Osteocyte (in vitro differentiated cells): Measurements from ENCODE around the gene ZNF771. TPM values are rescaled to one million over a fixed set of nuclear protein-coding genes. Genes with fewer than 3 reads are reported as not detected.
A peak's percentile ranks its signal among the peaks of the same experiment; 100 is the strongest.

Source experiments
- DNase-seq: peaks from one replicate; pipeline ENCODE4 v3.0.0; 2021; ENCODE audit warnings: mixed read lengths; ENCODE audit not compliant: unreplicated experiment; ENCODE audit errors: extremely low spot score
- H3K27ac Mint-ChIP-seq: one replicate; pipeline ENCODE4 v1.8.0; 2021; ENCODE audit warnings: mild to moderate bottlenecking, mixed read lengths; ENCODE audit not compliant: unreplicated experiment
- H3K27me3 Mint-ChIP-seq: one replicate; pipeline ENCODE4 v1.8.0; 2021; ENCODE audit warnings: mixed read lengths; ENCODE audit not compliant: unreplicated experiment
- H3K36me3 Mint-ChIP-seq: one replicate; pipeline ENCODE4 v1.8.0; 2021; ENCODE audit warnings: mixed read lengths; ENCODE audit not compliant: unreplicated experiment
- H3K4me1 Mint-ChIP-seq: one replicate; pipeline ENCODE4 v1.8.0; 2021; ENCODE audit warnings: mixed read lengths; ENCODE audit not compliant: unreplicated experiment
- H3K4me3 Mint-ChIP-seq: one replicate; pipeline ENCODE4 v1.8.0; 2021; ENCODE audit warnings: mild to moderate bottlenecking, moderate library complexity, mixed read lengths; ENCODE audit not compliant: unreplicated experiment
- H3K9me3 Mint-ChIP-seq: one replicate; pipeline ENCODE4 v1.8.0; 2021; ENCODE audit warnings: mixed read lengths; ENCODE audit not compliant: unreplicated experiment
- CTCF ChIP-seq: fragments of 200-600 bp; sonication (generic); IDR thresholded peaks from 2 replicates; pipeline ENCODE4 v1.5.0; 2021; ENCODE audit warnings: antibody characterized with exemption, mild to moderate bottlenecking, moderate library complexity
- total RNA-seq: library from RNA; stranded (reverse); gene quantifications from 2 replicates; pipeline ENCODE4 v1.2.1, GENCODE V29; 2021

ZNF771 gene
- total RNA-seq, 1 donor from 2014 or later, result 12.6 TPM

GRCh38 chr16:30416624-30417528 is 9.5 kb downstream of the ZNF771 start:
- peaks cover 5% of the 10 kb centered on the region for H3K4me1 Mint-ChIP-seq

GRCh38 chr16:30417529-30418349 is 10.3 kb downstream of the ZNF771 start:
- DNase-seq, result peak; percentile 91
- Mint-ChIP-seq H3K4me1 (peaks cover 5% of the 10 kb centered on the region), H3K27ac (no peak overlapping the region), H3K36me3 (peaks cover 18% of the 10 kb centered on the region), H3K9me3 (no peaks in the 10 kb centered on the region), H3K27me3 (no peaks in the 10 kb centered on the region), H3K4me3 (peak overlapping the region; percentile 60)
- peak; percentile 31 for TF ChIP-seq CTCF

More at GRCh38 chr16:30416624-30417528, 9.5 kb downstream of the ZNF771 start:
- H3K9me3 Mint-ChIP-seq, result no peaks in the 10 kb centered on the region
- no peaks in the 10 kb centered on the region for H3K27me3 Mint-ChIP-seq
- peaks cover 22% of the 10 kb centered on the region for H3K36me3 Mint-ChIP-seq
- H3K4me3 Mint-ChIP-seq, result peak overlapping the region; percentile 44
- DNase-seq, result no peak
- no peak overlapping the region for H3K27ac Mint-ChIP-seq
- no peak for TF ChIP-seq CTCF

GRCh38 chr16:30418350-30419181 is 11.2 kb downstream of the ZNF771 start:
- peak; percentile 2 for TF ChIP-seq CTCF
- no peak for DNase-seq
- Mint-ChIP-seq H3K27me3 (no peaks in the 10 kb centered on the region), H3K36me3 (peaks cover 16% of the 10 kb centered on the region), H3K4me3 (peak overlapping the region; percentile 54), H3K9me3 (no peaks in the 10 kb centered on the region), H3K4me1 (peaks cover 5% of the 10 kb centered on the region), H3K27ac (peak overlapping the region; percentile 7)

- DNase-seq, result no peak
- H3K36me3 Mint-ChIP-seq, result peaks cover 19% of the 10 kb centered on the region
- H3K4me3 Mint-ChIP-seq, result no peak overlapping the region
- no peaks in the 10 kb centered on the region for H3K27me3 Mint-ChIP-seq
- peaks cover 5% of the 10 kb centered on the region for H3K4me1 Mint-ChIP-seq
- TF ChIP-seq CTCF, result no peak
- no peaks in the 10 kb centered on the region for H3K9me3 Mint-ChIP-seq
- no peak overlapping the region for H3K27ac Mint-ChIP-seq
Measured at GRCh38 chr16:30421010-30421409, 13.6 kb downstream of the ZNF771 start.
